ENCODE measurements around the gene PDSS2. TPM values are rescaled to one million over a fixed set of nuclear protein-coding genes. Genes with fewer than 3 reads are reported as not detected.

Gene PDSS2
- total RNA-seq, 1 experiment from 2014 or later, result 12.1 TPM

- peaks cover 0 to 3% of the 10 kb centered on the region in 2 experiments; a peak in 1 of 4 replicates for H3K4me1 Mint-ChIP-seq
Measured at GRCh38 chr6:107392069-107392468, 67.3 kb downstream of the PDSS2 start.

More at GRCh38 chr6:107392069-107392468, 67.3 kb downstream of the PDSS2 start:
- Histone ChIP-seq H3K23ac (ENCODE audit: insufficient read length, low read depth, low read length) (no peak overlapping the region), H2AK5ac (ENCODE audit: insufficient read length, low read length) (no peak overlapping the region), H2BK20ac (ENCODE audit: low read depth, low read length, poor library complexity, severe bottlenecking) (no peak overlapping the region), H4K5ac (ENCODE audit: insufficient read length, low read depth, low read length) (no peak overlapping the region), H3K23me2 (ENCODE audit: insufficient read length, low read depth, low read length, poor library complexity, severe bottlenecking) (no peaks in the 10 kb centered on the region), H2BK120ac (ENCODE audit: low read depth, low read length, poor library complexity, severe bottlenecking) (no peak overlapping the region), H3K79me1 (ENCODE audit: insufficient read depth, low read depth, low read length, poor library complexity, severe bottlenecking) (no peaks in the 10 kb centered on the region), H4K91ac (ENCODE audit: insufficient read length, low read depth, low read length) (no peak overlapping the region), H4K8ac (replicated peaks; ENCODE audit: insufficient read length, low read depth, low read length) (no peak overlapping the region), H3K14ac (ENCODE audit: insufficient read depth, low read length) (no peak overlapping the region), H3K18ac (ENCODE audit: insufficient read length, low read depth, low read length) (no peak overlapping the region), H2BK5ac (ENCODE audit: insufficient read length, low read length) (no peak overlapping the region), H3K4me1 (ENCODE audit: insufficient read depth, low read length) (no peaks in the 10 kb centered on the region), H3K27ac (ENCODE audit: insufficient read length, low read depth, low read length) (no peak overlapping the region), H3K79me2 (ENCODE audit: insufficient read depth, low read length) (no peaks in the 10 kb centered on the region), H3K56ac (ENCODE audit: insufficient read length, low read depth, low read length) (no peak overlapping the region), H2BK15ac (ENCODE audit: low read depth, low read length) (no peak overlapping the region), H3K9ac (ENCODE audit: extremely low read depth, insufficient read length, low read length) (no peak overlapping the region), H3K27me3 (ENCODE audit: insufficient read depth, low read length) (no peaks in the 10 kb centered on the region), H2BK12ac (ENCODE audit: insufficient read length, low read depth, low read length) (no peak overlapping the region), H2AFZ (ENCODE audit: low read length) (no peak overlapping the region), H3T11ph (ENCODE audit: low read length) (no peak overlapping the region), H3K4me2 (ENCODE audit: insufficient read depth, insufficient read length, low read length) (no peak overlapping the region), H3K9me3 (ENCODE audit: control insufficient read depth, low read depth, low read length) (no peaks in the 10 kb centered on the region), H3K4ac (ENCODE audit: low read depth, low read length) (no peak overlapping the region), H4K20me1 (ENCODE audit: control insufficient read depth, insufficient read depth, insufficient read length) (no peaks in the 10 kb centered on the region)
- Mint-ChIP-seq H3K27ac (no peak overlapping the region), H3K9me3 (peaks cover 4 to 8% of the 10 kb centered on the region in 2 experiments), H3K36me3 (ENCODE audit: insufficient read depth in 1 of 3, low read depth in 3 of 3) (peaks cover 0 to 14% (median 7%) of the 10 kb centered on the region in 3 experiments; a peak in 6 of 7 replicates), H3K27me3 (ENCODE audit: low read depth) (no peaks in the 10 kb centered on the region), H3K4me3 (no peak overlapping the region)
- no peak for DNase-seq
- TF ChIP-seq CTCF (conservative IDR thresholded peaks at IDR 0.05), result no peak
- no CpG with 5 or more reads among the region's 2 CpGs for WGBS (ENCODE audit: extremely low coverage, insufficient read length, low lambda C conversion rate)
